ENCODE data around the gene METTL27. TPM values are rescaled to one million over a fixed set of nuclear protein-coding genes. Genes with fewer than 3 reads are reported as not detected.

The METTL27 gene
- total and polyA plus RNA-seq, 2 of the 8 experiments (the other 6 are each of a cell fraction or from before 2014, with no cell fraction given): 6.2 to 12.0 TPM

- Histone ChIP-seq H3K27ac (ENCODE audit: low read depth, low read length) (no peak overlapping the region), H2BK20ac (ENCODE audit: low read length) (peak overlapping the region; percentile 48; the same call in 1 of the 2 replicates), H3K18ac (ENCODE audit: extremely low read depth, low read length) (peak overlapping the region; percentile 78), H4K91ac (replicated peaks; ENCODE audit: insufficient read length, low read length) (no peak overlapping the region), H3K27me3 (replicated peaks in 1 of 4; ENCODE audit: control insufficient read depth in 3 of 4, extremely low read depth in 1 of 4, insufficient read depth in 3 of 4, low read length in 3 of 4) (no peaks in the 10 kb centered on the region), H3K56ac (replicated peaks; ENCODE audit: insufficient read length, low read depth, low read length) (no peak overlapping the region), H3K36me3 (ENCODE audit: control insufficient read depth in 2 of 4, insufficient read depth in 4 of 4, low read length in 3 of 4) (no peaks in the 10 kb centered on the region), H2AK5ac (ENCODE audit: low read depth, low read length) (no peak overlapping the region), H3K4me1 (replicated peaks in 1 of 4; ENCODE audit: control insufficient read depth in 3 of 4, insufficient read depth in 4 of 4, low read length in 3 of 4) (peaks cover 0 to 9% (median 5%) of the 10 kb centered on the region in 4 experiments; a peak in 6 of 7 replicates), H3K4ac (replicated peaks; ENCODE audit: insufficient read length, low read depth, low read length) (no peak overlapping the region), H4K20me1 (replicated peaks in 1 of 2; ENCODE audit: control insufficient read depth in 1 of 2, insufficient read depth in 2 of 2, low read length in 2 of 2) (no peaks in the 10 kb centered on the region), H3K9ac (replicated peaks in 1 of 4; ENCODE audit: extremely low read depth in 1 of 4, low read depth in 3 of 4, low read length in 3 of 4) (no peak overlapping the region), H2AFZ (ENCODE audit: low read length) (no peak overlapping the region), H4K5ac (ENCODE audit: insufficient read length, low read depth, low read length) (no peak overlapping the region), H2BK12ac (ENCODE audit: low read depth, low read length) (peak overlapping the region; percentile 60; the same call in 1 of the 2 replicates), H4K8ac (ENCODE audit: extremely low read depth, insufficient read depth, low read length) (no peak overlapping the region), H3K4me2 (ENCODE audit: insufficient read depth in 1 of 2, low read depth in 2 of 2, low read length in 2 of 2) (peak overlapping the region; percentile 25 to 39; a peak in 2 of 4 replicates), H2BK120ac (replicated peaks; ENCODE audit: low read depth, low read length) (no peak overlapping the region), H2BK15ac (ENCODE audit: low read length) (0 out of 2 replicates have a peak overlapping the region, but pooled peaks have one; percentile 72), H3K79me1 (ENCODE audit: low read depth, low read length) (no peaks in the 10 kb centered on the region), H3K23me2 (ENCODE audit: low read depth, low read length) (0 out of 2 replicates have a peak, but pooled peaks cover 3% of the 10 kb centered on the region), H3K79me2 (ENCODE audit: control insufficient read depth in 1 of 2, insufficient read depth in 2 of 2, low read length in 2 of 2) (no peaks in the 10 kb centered on the region), H3K14ac (ENCODE audit: insufficient read length) (no peak overlapping the region), H2BK5ac (ENCODE audit: low read depth, low read length) (no peak overlapping the region), H3K23ac (ENCODE audit: insufficient read length) (no peak overlapping the region), H3K9me3 (ENCODE audit: insufficient read depth in 2 of 2, low read depth in 1 of 2, low read length in 1 of 2) (no peaks in the 10 kb centered on the region), H3K4me3 (ENCODE audit: extremely low read depth in 1 of 4, insufficient read depth in 2 of 4, low read depth in 3 of 4, low read length in 4 of 4) (peak overlapping the region in 1 of 4 experiments; percentile 47; a peak in 1 of 8 replicates)
- 85% methylated on average over 3 of the region's 4 CpGs; no CpG with 5 or more reads in 1 of the 2 experiments for WGBS, 2 experiments (ENCODE audit: extremely low coverage in 1 of 2, insufficient coverage in 1 of 2, insufficient read length in 1 of 2, insufficient replicate concordance in 2 of 2, low coverage in 1 of 2, low lambda C conversion rate in 2 of 2, missing lambda C conversion rate in 1 of 2)
- no peak for FAIRE-seq
- ChIA-PET POLR2A (ENCODE audit: partially characterized antibody) (interaction anchor here (0.8 to 10.0 kb wide), 7 partner anchors 11 to 69 kb away, joined by 3 to 72 read pairs (median 6); partner anchors contain the start of gene CLDN4), CTCF (ENCODE audit: partially characterized antibody) (interaction anchor here (0.6 to 4.9 kb wide), 28 partner anchors 8 to 126 kb away, joined by 3 to 72 read pairs (median 5); partner anchors contain the start of genes CLDN3, CLDN4 and METTL27)
- DNase-seq (ENCODE audit: low read depth in 1 of 2, low spot score in 2 of 2): peak in 1 of 2 experiments; percentile 62
- no peak for TF ChIP-seq KDM4A (IDR thresholded peaks at IDR 0.05; ENCODE audit: low read depth, low read length, severe bottlenecking)
- no peak for TF ChIP-seq SIRT6 (IDR thresholded peaks at IDR 0.05; ENCODE audit: low read length)
- no peak for TF ChIP-seq CBX5 (IDR thresholded peaks at IDR 0.05; ENCODE audit: low read depth, low read length)
- no peak for TF ChIP-seq CHD2 (IDR thresholded peaks at IDR 0.05; ENCODE audit: low read length)
- TF ChIP-seq JUND (IDR thresholded peaks at IDR 0.05; ENCODE audit: low read length): no peak
- peak in 1 of 2 experiments; percentile 13; a peak in 1 of 4 replicates for TF ChIP-seq RAD21 (IDR thresholded peaks at IDR 0.05 in 1 of 2, conservative IDR thresholded peaks at IDR 0.05 in 1 of 2; ENCODE audit: low read depth in 2 of 2, low read length in 2 of 2)
- TF ChIP-seq RFX5 (IDR thresholded peaks at IDR 0.05; ENCODE audit: borderline replicate concordance, low read depth, low read length): no peak
- TF ChIP-seq, protein P1, sequence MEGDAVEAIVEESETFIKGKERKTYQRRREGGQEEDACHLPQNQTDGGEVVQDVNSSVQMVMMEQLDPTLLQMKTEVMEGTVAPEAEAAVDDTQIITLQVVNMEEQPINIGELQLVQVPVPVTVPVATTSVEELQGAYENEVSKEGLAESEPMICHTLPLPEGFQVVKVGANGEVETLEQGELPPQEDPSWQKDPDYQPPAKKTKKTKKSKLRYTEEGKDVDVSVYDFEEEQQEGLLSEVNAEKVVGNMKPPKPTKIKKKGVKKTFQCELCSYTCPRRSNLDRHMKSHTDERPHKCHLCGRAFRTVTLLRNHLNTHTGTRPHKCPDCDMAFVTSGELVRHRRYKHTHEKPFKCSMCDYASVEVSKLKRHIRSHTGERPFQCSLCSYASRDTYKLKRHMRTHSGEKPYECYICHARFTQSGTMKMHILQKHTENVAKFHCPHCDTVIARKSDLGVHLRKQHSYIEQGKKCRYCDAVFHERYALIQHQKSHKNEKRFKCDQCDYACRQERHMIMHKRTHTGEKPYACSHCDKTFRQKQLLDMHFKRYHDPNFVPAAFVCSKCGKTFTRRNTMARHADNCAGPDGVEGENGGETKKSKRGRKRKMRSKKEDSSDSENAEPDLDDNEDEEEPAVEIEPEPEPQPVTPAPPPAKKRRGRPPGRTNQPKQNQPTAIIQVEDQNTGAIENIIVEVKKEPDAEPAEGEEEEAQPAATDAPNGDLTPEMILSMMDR (IDR thresholded peaks at IDR 0.05; ENCODE audit: control extremely low read depth in 1 of 3, insufficient read depth in 1 of 3, low read depth in 1 of 3, low read length in 3 of 3): peak in 2 of 3 experiments; percentile 33 to 48; a peak in 3 of 4 replicates
These were observed 31.3 kb downstream of the METTL27 start for GRCh38 chr7:73810998-73811360.

Data from H1 (cell line).